ENCODE data around the gene UBE2S. TPM values are rescaled to one million over a fixed set of nuclear protein-coding genes. Genes with fewer than 3 reads are reported as not detected.
"Not testable (repeated sequence)": the region's sequence is repeated elsewhere in the genome, so short reads cannot be mapped to it uniquely, and the experiment has no call there.

The UBE2S gene
- total and polyA plus RNA-seq, 3 donors from 2014 or later, result 150 to 272 (median 188) TPM

DNA sequence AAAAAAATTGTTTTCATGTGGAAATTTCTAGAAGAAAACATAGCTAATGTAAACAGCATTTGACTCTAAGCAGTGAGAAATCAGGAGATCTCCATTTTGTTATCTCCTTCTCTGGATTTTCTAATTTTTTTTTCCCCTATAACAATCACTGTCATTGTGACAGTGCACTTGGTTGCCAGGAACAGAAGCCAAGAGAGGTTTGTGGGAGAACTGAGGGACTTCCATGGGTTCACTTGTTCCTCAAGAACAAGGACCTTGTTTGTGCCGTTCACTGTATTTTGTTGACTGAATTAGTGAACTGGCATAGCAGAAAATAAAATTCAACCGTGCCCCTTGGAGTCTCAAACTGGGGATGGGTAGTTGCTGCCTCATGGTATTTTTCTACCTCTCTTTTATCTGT, 18.5 kb upstream of the UBE2S start:
- no peaks in the 10 kb centered on the region for H3K27me3 ChIP-seq
- 51 to 81% methylated on average over 2 of the region's 2 CpGs for WGBS, 2 donors
- H3K36me3 ChIP-seq (ENCODE audit: low read depth, missing control alignments), result no peaks in the 10 kb centered on the region
- no peak overlapping the region for H3K27ac ChIP-seq
- peak; percentile 48 for DNase-seq
- H3K4me1 ChIP-seq, result no peaks in the 10 kb centered on the region
- TF ChIP-seq, protein P1, sequence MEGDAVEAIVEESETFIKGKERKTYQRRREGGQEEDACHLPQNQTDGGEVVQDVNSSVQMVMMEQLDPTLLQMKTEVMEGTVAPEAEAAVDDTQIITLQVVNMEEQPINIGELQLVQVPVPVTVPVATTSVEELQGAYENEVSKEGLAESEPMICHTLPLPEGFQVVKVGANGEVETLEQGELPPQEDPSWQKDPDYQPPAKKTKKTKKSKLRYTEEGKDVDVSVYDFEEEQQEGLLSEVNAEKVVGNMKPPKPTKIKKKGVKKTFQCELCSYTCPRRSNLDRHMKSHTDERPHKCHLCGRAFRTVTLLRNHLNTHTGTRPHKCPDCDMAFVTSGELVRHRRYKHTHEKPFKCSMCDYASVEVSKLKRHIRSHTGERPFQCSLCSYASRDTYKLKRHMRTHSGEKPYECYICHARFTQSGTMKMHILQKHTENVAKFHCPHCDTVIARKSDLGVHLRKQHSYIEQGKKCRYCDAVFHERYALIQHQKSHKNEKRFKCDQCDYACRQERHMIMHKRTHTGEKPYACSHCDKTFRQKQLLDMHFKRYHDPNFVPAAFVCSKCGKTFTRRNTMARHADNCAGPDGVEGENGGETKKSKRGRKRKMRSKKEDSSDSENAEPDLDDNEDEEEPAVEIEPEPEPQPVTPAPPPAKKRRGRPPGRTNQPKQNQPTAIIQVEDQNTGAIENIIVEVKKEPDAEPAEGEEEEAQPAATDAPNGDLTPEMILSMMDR (IDR thresholded peaks at IDR 0.05), result no peak
- no peak for TF ChIP-seq POLR2A (IDR thresholded peaks at IDR 0.05)
- no peaks in the 10 kb centered on the region for H3K9me3 ChIP-seq
- intact Hi-C loops (cut with DNase I; ENCODE audit: low total_unique reads), result no loop called here
- H3K4me3 ChIP-seq, result no peak overlapping the region

DNA sequence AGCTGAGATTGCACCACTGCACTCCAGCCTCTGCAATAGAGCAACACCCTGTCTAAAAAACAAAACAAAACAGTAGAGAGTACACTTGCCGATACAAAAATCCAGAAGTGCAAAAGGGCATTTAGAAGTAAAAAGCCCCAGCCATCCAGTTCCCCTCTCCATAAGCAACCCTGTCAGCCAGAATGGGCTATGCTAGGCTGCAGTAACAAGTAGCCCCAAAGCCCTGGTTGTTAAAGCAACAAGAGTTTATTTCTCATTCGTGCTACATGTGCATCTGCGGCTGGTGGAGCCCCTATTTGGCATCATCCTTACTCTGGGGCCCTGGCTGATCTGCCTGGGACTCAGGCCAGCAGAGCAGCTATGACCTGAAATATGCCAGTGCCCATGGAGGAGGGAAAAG, 16.9 kb upstream of the UBE2S start:
- H3K36me3 ChIP-seq (ENCODE audit: low read depth, missing control alignments), result no peaks in the 10 kb centered on the region
- no peaks in the 10 kb centered on the region for H3K9me3 ChIP-seq
- H3K4me1 ChIP-seq, result no peaks in the 10 kb centered on the region
- intact Hi-C loops (cut with DNase I; ENCODE audit: low total_unique reads), result no loop called here
- DNase-seq, result no peak
- H3K27ac ChIP-seq, result no peak overlapping the region
- WGBS, 2 donors, result 81% methylated on average over 3 of the region's 3 CpGs
- no peaks in the 10 kb centered on the region for H3K27me3 ChIP-seq
- no peak overlapping the region for H3K4me3 ChIP-seq
- TF ChIP-seq, protein P1 (IDR thresholded peaks at IDR 0.05), result no peak
- no peak for TF ChIP-seq POLR2A (IDR thresholded peaks at IDR 0.05)

DNA sequence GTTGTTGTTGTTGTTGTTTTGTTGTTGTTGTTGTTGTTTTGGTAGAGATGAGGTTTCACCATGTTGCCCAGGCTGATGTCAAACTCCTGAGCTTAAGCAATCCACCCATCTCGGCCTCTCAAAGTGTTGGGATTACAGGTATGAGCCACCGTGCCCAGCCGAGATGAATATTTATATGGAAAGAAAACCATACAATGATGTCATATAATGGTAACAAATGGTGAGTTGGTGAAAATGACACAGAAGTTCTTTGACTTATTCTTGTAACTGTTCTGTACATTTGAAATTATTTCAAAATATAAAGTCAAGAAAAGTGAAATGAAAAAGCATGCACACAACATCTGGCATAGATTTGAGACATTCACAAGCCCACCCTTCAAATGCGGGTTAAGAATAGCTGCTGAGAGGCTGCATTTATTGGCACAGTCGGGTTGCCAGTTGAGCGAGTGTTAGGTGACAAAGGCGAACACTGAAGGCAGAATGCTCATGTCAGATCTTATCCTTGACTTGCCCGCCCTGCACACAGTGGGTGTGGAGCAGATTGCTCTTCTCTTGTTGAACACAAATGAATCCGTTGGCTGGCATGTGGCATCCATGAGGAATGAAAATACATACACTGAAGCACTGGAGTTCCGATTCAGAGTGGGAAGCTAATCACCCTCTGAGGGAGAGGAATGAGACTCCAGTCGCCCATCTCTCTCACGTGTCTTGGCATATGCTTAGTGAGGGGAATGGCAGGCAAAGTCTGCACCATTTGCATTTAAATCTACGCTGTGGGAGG, 15.8 kb upstream of the UBE2S start:
- no peak overlapping the region for H3K27ac ChIP-seq
- H3K27me3 ChIP-seq, result no peaks in the 10 kb centered on the region
- no peaks in the 10 kb centered on the region for H3K9me3 ChIP-seq
- intact Hi-C loops (cut with DNase I; ENCODE audit: low total_unique reads), result no loop called here
- no peaks in the 10 kb centered on the region for H3K4me1 ChIP-seq
- no peak overlapping the region for H3K4me3 ChIP-seq
- TF ChIP-seq POLR2A (IDR thresholded peaks at IDR 0.05), result no peak
- TF ChIP-seq, protein P1 (IDR thresholded peaks at IDR 0.05), result no peak
- DNase-seq, result no peak
- H3K36me3 ChIP-seq (ENCODE audit: low read depth, missing control alignments), result no peaks in the 10 kb centered on the region
- WGBS, 2 donors, result 82 to 83% methylated on average over 12 to 13 of the region's 13 CpGs

DNA sequence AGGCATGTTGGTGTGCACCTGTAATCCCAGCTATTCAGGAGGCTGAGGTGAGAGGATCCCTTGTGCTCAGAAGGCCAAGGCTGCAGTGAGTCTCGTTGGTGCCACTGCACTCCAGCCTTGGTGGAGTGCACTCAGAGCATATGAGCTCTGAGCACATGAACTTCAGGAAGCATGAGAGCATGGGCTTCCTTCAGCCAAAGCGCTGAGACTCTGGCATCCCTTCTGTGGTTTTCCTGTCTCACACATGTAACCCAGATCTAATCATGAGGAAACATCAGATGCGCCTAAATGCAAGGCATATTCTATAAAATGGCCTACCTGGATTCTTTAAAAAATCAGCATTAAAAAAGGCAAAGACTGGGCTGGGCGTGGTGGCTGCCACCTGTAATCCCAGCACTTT, 13.7 kb upstream of the UBE2S start:
- H3K27ac ChIP-seq; DNase-seq; H3K4me1 ChIP-seq; H3K27me3 ChIP-seq; intact Hi-C loops (cut with DNase I; ENCODE audit: low total_unique reads); H3K36me3 ChIP-seq (ENCODE audit: low read depth, missing control alignments); H3K4me3 ChIP-seq; H3K9me3 ChIP-seq: not testable (repeated sequence)
- 72 to 81% methylated on average over 4 of the region's 4 CpGs for WGBS, 2 donors

DNA sequence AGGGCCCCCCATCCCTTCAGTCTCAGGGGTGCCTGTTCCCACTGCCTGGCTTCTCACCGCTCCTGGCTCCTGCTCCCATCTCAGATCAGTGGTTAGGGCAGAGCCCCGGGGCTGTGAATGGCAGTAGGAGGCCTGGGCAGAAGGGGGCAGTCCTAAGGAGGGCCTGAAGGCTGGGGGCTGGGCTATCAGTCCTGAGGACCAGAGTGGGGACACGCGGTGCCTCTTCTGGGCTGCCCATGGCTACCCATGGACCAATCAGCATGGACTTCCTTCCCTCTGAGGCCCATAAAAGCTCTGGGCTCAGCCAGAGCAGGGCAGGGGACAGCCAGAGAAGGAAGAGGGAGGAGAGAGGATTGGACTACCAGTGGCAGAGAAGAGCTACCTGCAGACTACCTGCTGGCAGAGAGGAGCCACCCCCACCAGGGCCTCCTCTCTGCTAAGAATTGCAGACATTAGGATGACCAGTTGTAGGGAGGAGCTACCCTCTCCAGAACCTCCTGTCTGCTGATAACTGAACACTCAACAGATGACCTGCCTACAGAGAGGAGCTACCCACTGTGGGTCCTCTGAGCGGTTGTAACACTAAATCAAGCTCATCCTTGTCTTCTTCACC, 12.1 kb upstream of the UBE2S start:
- no peaks in the 10 kb centered on the region for H3K36me3 ChIP-seq (ENCODE audit: low read depth, missing control alignments)
- 81 to 93% methylated on average over 2 to 5 of the region's 5 CpGs for WGBS, 2 donors
- no peaks in the 10 kb centered on the region for H3K9me3 ChIP-seq
- H3K27ac ChIP-seq, result no peak overlapping the region
- H3K27me3 ChIP-seq, result no peaks in the 10 kb centered on the region
- no peak for DNase-seq
- no peak overlapping the region for H3K4me3 ChIP-seq
- intact Hi-C loops (cut with DNase I; ENCODE audit: low total_unique reads), result no loop called here
- TF ChIP-seq POLR2A (IDR thresholded peaks at IDR 0.05), result no peak
- TF ChIP-seq, protein P1 (IDR thresholded peaks at IDR 0.05), result no peak
- H3K4me1 ChIP-seq, result no peaks in the 10 kb centered on the region
